Stimulated activated CD4-positive, alpha-beta T cell treated with anti-CD3 and anti-CD28 coated beads, Interleukin-1b, Interleukin-23, amount 100 ng/mL, for 48 hours (primary cell): Measurements from ENCODE around the gene DNAJA4.

Experiments used
- DNase-seq: peaks from one replicate; pipeline ENCODE4 v3.0.0-alpha.2; 2020

DNAJA4 gene

DNA sequence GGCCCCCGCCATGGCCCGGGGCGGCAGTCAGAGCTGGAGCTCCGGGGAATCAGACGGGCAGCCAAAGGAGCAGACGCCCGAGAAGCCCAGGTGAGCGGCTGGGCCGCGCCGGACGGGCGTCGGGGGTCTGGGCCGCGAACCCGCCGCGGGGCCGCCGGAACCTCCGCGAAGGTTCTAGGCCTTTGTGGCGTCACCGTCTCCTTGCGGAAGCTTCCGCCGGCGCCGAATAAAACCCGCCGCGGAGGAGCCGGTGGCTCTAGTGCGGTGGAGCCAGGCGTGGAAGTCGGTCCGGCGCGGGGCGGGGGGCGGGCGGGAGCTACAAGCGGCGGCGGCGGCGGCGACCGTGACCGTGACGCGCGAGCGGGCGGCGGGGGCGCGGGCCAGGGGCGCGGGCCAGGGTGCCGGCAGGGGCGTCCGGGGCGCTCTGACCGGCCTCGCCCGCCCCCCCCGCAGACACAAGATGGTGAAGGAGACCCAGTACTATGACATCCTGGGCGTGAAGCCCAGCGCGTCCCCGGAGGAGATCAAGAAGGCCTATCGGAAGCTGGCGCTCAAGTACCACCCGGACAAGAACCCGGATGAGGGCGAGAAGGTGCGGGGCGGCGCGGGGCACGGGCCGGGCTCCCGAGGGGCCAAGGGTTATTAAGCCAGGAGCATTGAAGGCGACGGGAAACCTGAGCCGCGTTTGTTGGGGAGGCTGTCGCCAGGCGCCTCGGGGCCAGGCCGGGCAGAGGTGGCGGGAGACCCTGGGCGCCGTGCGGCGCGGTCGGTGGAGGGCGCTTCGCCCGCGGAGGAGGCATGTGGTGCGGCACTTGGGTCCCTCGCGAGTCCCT, at the start of gene DNAJA4:
Gene DNAJA4 (plus strand): TSS at position 259 of the 833 bp plus-strand sequence. CDS start 202 bp downstream, at position 461.
- peak; percentile 52 for DNase-seq

DNA sequence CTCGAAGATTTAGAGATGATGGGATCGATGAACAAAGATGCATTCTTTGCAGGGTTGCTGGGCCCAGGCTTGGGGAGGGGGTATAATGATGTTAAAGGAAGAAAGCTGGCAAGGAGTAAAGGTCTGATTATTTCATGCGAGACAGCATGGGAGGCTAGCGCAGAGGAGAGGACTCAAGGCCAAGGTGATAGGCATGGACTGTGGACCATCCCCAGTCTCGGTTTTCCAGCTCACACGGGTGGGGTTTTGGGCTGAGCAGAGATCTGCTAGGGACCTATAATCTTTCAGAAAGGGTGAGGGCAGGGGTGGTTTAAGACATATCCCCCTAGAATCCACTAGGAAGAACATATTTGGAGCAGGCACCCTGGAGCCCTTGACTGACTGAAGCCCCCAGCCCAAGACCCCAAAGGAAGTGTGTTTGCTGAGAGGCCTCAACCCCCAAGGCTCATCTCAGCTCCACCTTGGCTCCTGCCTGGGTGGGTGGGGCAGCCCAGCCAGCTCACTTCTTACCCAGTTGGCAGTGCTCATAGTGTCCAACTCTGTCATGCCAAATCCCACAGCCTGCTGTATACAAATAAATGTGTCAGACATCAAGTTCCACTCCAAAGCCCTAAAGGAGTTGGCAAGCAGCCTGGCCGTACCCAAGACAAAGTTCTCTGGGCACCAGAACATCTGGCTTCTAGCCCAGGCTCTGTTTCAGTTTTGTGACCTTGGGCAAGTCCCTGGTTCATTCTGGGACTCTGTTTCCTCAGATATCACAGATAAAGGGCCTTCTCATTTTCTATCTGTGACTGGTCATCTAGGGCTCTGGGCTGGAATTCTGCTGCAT, 47.9 kb upstream of the DNAJA4 start:
- DNase-seq, result no peak

DNA sequence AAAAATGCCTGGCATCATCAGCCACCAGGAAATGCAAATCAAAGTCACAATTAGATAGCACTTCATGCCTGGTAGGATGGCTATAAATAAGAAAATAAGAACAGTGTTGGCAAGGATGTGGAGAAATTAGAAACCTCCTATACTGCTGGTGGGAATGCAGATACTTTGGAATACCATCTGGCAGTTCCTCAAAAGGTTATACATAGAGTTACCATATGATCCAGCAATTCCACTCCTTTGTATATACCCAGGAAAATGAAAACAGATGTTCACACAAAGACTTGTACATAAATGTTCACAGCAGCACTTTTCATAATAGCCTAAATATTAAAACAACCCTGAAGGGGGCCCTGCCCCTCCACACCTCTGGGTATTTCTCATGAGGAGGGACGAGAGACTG, 43.6 kb upstream of the DNAJA4 start:
- no peak for DNase-seq

DNA sequence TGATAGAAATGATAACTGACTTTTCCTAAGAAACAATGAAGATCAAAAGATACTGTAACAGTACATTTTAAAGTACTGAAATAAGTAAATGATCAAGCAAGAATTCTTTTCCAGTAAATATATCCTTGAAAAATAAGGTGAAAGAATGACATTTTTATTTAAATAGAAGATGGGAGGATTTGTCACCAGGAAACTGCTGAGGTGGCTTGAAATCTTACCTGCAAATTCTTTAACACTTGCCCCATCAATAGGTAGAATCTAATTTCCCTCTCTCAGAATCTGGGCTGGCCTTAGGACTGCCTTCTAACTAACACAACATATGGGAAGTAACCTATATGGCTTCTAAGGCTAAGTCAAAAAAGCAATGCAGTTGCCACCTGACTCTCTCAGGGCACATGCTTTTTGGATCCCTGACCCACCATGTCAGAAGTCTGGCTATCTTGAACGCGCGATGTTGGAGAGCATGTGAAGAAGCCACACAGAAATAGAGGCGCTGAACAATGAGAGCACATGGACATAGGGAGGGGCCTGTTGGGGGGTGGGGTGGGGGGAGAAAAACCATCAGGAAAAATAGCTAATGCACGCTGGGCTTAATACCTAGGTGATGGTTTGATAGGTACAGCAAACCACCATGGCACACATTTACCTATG, 41.5 kb upstream of the DNAJA4 start:
- DNase-seq, result no peak

DNA sequence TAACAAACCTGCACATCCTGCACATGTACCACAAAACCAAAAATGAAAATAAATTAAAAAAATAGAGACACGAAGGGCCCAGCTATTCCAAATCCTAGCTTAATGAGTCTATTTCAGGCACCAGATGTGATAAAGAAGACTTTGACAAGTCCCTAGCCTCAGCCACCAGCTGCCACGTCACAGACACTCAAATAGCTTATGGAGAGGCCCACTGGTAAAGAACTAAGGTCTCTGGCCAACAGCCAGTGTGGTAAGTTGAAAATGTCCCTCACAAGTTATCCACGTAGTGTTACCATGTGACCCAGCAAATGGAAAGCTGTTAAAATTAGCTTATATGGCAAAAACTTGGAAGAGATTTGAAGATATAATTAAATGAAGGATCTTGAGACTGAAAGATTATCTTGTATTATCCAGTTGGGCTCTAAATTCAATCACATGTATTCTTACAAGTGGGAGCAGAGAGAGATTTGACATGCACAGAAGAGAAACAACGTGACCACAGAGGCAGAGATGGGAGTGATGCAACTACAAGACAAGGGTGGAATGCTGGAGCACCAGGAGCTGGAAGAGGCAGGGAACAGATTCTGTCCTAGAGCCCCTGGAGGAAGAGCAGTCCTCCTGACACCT, 40.9 kb upstream of the DNAJA4 start:
- DNase-seq, result no peak

DNA sequence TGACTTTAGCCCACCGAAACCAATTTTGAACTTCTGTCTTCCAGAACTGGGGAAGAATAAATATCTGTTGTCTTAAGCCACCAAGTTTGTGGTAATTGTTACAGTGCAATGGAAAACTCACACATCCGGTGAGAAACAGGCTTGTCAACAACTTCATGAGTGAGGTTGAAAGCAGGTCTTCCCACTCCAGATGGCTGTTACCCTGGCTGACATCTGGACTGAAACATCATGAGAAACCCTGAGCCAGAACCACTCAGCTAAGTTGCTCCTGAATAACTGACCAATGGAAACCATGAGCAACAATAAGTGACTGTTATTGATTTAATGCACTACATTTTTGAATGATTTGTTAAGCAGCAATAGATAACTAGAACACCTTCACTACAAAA, 40.3 kb upstream of the DNAJA4 start:
- DNase-seq, result no peak

DNA sequence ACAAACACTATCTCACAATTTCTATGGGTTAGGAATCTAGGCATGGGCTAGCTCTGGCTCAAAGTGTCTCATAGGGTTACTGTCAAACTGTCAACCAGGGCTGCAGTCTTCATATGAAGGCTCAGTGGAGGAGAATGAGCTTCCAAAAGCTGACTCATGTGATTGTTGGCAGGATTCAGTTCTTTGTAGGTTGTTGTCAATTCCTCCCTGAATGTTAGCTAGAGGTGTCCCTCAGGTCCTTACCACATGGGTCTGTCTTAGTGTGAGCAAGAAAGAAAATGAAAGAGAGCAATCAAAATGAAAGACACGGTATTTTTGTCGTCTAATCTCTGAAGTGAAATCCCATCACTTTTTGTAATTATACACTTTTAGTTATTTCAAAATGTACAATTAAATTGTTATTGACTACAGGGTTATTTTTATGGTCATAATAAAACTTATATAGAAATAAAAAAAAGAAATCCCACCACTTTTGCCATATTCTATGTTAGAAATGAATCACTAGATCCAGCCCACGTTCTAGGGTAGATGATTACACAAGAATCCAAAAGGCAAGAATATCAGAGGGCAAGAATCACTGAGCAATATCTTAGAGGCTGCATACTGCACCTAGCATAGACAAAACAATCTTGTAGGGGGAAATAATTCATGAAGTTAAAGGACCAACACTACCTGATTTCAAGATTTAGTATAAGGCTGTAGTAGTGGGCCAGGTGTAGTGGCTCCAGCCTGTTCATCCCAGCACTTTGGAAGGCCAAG, 38.4 kb upstream of the DNAJA4 start:
- DNase-seq, result no peak

DNA sequence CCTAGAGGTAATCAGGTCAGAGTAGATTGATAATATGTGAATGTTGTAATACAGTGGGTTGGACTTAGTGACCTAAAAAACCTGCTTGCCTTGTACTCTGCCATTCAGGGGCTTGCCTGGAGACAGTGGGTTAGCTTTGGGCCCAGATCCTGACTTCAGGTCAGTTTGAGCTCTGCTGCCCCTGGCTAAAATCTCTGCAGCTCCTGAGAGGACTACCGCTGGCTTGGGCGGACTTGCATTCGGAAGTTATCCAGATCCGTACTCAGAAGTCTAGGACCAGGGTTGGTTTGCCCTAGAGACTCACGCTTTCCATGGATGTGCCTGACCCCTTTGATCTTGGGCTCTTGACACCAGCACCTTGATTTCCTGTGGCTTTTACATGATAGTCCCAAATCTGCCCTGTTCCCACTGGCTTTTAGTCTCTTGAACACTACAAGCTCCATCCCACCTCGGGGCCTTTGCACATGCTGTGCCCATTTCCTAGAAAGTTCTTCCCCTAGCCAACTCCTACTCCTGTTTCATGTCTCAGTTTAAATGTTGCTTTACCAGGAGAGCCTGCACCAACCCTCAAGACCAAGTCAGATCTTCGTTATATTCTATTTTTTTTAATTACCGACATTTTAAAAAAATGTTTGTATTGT, 35.9 kb upstream of the DNAJA4 start:
- no peak for DNase-seq

DNA sequence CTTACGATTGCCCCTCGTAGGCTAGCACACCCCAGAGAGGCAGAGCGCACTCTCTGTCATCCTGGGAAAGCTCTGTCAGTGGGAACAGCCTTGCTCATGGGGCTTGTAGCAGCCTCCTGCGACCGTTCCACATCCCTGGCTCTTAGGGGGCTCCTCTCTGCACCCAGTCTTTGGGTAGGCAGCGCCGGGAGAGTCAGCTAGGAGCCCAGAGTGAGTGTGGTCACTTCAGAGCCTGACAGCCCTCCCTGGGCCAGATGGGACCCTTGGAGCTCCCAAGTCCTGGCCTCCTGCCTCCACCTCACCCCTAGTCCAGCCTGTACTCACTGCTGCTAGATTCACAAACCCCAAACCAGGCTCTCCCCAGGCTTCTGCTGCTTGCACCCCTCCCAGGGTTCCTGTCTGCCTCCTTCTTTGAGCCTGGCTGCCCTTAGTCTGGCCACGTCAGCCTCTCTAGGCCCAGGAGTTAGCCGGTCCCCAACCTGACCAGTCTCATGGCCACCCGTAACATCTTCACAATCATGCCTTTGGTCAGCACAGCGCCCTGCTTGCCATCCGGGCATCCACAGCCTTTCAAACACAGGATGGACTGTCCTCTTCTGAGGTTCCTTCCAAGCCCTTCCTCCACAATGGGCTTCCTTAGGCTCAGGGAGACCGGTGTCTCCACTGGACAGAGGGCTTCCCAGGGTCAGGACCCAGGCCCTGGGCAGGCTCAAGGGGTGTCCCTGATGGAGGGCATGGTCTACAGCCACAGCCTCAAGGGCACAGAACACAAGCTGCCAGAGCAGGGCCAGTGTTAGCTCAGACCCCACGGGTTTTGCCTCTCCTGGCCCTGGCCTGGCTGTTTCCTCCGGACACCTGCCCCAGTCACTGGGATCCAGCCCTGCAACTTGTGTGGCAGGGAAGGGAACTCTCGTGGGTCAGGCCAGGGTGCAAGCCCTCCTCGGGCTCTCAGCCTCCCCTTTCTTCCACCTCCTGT, 34.6 kb upstream of the DNAJA4 start:
- DNase-seq, result no peak

DNA sequence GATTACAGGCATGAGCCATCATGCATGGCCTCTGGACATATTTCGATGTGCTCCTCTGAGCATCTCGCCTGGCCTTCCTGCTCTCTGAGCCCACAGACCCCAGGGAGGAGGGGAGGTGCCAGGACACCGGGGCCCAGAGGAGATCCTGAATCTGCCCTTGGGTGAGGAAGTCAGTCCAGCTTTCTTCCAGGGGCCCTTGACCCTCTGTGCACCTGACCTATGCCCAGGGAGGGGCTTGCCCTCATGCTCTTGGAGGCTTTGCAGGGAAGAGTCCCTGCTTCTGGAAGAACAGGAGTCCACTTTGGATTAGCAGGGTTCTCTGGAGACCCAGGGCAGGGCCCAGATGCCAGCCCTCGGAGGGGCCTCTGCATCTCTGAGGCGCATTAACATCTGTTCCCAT, 31.4 kb upstream of the DNAJA4 start:
- DNase-seq, result no peak

DNA sequence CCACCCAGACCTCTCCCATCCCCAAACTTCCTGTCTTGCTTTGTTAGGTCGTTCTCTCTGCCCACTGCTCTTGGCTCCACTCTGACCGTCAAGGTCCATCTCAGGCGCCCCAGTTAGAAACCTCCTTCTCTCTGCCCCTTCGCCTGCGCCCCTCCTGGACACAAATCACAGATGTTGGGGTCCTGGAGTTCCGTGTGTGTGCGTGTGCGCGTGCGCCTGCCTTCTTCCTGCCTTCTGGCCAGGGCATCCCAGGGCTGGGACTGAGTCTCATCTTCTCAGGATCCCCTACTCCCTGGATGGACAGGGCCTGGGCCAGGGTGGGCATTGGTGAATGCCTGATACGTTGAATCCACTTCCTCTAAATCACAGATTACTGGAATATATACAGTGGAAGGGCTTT, 30.9 kb upstream of the DNAJA4 start:
- no peak for DNase-seq

DNA sequence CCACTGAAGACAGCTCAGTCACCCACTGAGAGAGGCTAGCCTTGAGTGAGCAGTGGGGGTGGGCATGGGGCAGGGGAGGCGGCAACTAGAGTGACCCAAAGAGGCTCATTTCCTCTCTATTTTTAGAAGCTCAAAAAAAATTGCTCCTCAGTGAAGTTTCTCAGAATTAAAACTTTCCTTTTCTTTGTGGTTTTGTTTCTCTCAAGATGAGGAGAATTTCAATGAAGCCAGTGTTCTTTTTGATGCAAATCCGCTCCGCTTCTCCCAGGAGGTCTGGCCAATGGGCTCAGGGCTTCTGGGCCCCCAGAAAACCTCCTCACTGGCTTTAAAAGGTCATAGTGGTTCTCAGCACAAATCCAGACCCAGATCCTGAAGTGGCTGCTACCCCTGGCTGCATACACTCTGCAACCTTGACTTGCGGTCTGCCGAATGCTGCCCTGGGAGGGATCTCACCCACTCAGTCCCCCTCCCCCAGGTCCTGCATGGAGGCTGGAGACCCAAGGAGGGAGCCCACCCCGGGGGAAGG, 29.8 kb upstream of the DNAJA4 start, which contains the start of gene ACSBG1:
Gene ACSBG1 (minus strand): TSS at position 51 of the 526 bp plus-strand sequence. CDS start 64 bp downstream, outside the sequence.
- DNase-seq, result no peak

DNA sequence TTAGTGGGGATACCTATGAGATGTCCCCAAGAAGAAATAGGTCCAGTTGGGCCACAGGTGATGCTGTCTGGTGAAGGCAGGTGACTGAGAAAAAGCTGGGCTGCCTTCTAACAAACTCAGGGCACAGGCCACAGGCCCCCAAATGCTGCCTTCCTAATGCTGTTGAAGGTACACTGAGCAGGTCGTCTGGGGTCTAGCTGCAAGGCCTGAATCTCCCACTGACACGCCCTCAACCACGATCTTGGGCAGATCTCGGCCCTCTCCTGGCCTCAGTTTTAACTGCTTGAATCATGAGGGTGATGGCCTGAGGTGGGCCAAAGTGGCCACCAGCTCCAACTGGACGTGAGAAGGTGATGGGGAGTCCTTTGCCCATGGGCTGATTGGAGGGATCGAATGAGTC, 27.9 kb upstream of the DNAJA4 start:
- DNase-seq, result no peak

DNA sequence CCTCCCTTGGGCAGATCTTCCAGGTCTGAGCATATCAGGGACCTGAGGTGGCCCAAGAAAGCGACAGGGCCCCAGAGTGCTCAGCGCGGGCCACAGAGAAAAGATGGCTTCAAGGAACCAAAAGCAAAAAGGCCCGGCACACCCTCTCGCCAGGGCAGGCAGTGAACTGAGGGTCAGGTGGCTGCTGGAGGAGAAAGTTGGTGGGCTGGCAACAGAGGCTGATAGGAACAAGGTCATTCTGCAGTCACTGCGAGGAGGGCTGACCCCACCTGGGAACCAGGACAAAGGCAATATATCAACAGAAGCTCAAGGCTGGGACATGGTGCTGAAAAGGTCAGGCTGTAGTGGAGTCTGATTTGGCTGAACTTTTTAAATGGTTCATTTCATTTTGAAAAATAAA, 27.2 kb upstream of the DNAJA4 start:
- no peak for DNase-seq

DNA sequence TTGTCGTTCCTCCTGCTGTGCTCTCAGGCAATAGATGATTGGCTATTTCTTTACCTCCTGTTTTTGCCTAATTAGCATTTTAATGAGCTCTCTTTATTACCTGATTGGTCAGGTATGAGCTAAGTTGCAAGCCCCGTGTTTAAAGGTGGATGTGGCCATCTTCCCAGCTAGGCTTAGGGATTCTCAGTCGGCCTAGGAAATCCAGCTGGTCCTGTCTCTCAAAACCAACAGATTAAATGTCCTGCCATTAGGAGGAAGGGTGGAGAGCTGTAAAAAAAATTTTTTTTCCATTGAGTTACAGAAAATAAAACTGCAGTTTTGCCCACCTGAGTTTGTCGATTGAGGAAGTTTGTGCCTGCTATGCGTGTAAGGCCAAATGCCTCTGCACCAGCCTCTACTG, 24.6 kb upstream of the DNAJA4 start:
- DNase-seq, result no peak

DNA sequence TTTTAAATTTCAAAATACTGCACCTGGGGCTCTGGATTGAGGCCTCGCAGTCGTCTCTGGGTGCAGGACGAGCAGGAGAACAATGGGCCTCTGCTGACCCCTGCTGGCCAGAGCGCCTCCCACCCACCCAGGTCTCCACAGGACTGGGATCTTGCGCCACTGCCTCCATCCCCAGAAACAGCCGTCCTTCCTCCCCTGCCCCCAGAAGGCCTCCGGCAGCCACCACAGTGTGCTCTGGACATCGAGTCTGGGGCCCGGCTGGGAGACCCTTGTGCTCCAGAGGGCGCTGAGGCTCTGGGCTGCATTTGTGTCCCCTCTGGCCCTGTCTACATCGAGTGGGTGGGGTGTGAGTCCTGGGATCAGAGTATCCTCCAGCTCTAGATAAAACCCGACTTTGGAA, 23.3 kb upstream of the DNAJA4 start:
- peak; percentile 80 for DNase-seq

DNA sequence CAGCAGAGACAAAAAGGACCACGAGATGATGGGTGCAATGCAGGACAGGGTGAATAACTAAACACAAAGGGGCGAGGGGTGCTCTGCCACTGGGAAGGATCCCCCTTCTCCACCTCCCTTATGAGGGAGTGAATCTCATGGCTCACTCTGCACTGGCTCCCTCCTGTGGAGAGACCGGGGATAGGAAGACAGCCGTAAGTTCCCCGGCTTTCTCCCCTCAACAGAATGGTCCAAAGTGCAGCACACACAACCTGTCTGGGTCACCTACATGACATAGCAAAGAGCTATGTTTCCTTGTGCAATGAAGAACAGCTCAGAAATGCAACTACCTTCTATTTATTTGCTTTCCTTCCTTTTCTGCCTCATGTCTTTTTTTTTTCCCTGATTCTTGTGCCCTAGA, 22.2 kb upstream of the DNAJA4 start:
- DNase-seq, result no peak

DNA sequence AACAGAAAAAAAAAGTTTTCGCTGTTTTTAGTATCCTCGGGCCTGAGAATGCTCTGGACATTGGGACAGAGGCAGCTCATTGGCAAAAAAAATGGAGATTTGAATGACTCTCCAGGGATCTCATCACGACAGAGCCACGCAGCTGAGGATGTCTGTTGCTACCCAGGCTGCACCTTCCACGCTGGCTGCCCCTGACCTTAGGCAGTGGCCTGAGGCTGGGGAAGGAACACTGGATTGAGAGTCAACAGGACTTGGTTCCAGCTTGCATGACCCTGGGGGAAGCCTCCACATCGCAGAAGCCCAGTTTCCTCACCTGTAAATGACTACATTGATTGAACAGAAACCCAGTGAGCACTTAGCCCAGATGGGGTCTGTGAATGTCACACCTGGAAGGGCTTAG, 21.3 kb upstream of the DNAJA4 start:
- no peak for DNase-seq

DNA sequence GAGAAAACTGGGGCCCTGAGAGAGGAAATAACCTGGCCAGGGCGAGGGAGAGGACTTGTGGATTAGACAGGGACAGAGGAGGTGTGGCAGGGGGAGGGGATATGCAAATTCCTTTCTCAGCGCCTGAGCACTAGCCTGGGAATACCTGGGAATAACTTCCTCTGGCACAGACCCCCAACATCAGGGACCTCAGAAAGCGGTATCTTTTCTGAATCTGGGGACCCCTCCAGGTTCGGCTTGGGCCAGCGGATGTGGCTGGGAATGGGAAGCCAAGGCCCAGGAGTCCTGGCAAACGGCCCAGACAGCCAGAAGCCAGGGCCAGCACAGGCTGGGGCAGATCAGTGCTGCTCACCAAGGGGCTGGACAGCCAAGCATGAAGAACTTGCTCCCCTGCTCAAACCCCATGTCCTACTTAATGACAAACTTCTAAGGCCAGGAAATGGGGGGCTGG, 20.8 kb upstream of the DNAJA4 start:
- DNase-seq, result no peak

DNA sequence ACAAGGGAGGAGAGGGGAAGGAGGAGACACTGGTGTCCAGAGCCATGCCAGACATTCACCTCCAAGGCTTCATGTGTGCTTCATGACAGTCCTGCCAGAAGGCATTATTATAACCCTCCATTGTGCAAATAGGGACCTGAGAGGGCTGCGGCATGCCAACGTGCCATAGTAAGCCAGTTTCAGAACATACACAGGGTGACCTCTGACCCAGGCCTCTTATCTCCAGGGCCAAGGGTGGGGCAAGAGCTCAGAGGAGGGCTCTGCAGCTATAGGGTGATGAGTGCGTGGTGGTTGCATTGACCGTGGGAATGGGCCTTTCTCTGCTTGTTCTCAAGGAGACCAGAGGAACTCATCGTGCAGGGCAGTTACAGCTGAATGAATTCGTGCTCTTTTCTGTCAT, 20.3 kb upstream of the DNAJA4 start:
- no peak for DNase-seq
